A549 (cell line): ENCODE results near the gene TBX5. TPM values are rescaled to one million over a fixed set of nuclear protein-coding genes. Genes with fewer than 3 reads are reported as not detected.

Experiments
- ATAC-seq, 2 experiments: fragments of 200-7000 bp in 1 of 2; fragments of >200 bp in 1 of 2; cut with Nextera tagmentation in 1 of 2; cut with Tn5 transposase in 1 of 2; 3 replicates each; pipeline versions ENCODE4 v1.8.0 to v1.9.1; 2018 to 2020; ENCODE audit warnings: mild to moderate bottlenecking in 1 of 2, moderate library complexity in 1 of 2
- CTCF ChIA-PET: fragments of 300-600 bp; sonication (Branson Sonifier 250); formaldehyde crosslinking; extraction: SDS; loops from one replicate; lab custom pipeline; 2021; ENCODE audit warnings: antibody characterized with exemption, inconsistent platforms; lab: Yijun Ruan, JAX
- POLR2A ChIA-PET: fragments of 350-600 bp; formaldehyde crosslinking; extraction: SDS; loops from one replicate; lab custom pipeline; 2021; ENCODE audit warnings: antibody characterized with exemption, inconsistent platforms; lab: Yijun Ruan, JAX
- DNase-seq, 2 experiments: peaks; one replicate each; pipeline versions ENCODE4 v3.0.0 to v3.0.0-alpha.2; 2011 to 2016; ENCODE audit warnings: low read depth in 1 of 2, low spot score in 1 of 2
- FAIRE-seq: peaks from 2 replicates; lab custom pipeline; 2011; peaks lifted over from hg19 to GRCh38; lab: Jason Lieb, UNC
- H3K27ac ChIP-seq, 2 experiments: fragments of >200 bp; sonication (Bioruptor Twin); formaldehyde crosslinking; 3 replicates each; pipeline ENCODE4 v1.5.1; 2016 to 2017
- H3K4me1 ChIP-seq: fragments of >200 bp; sonication (Bioruptor Twin); formaldehyde crosslinking; 3 replicates; pipeline ENCODE4 v1.6.1; 2016
- H3K4me2 ChIP-seq: fragments of >200 bp; sonication (Bioruptor Twin); formaldehyde crosslinking; 3 replicates; pipeline ENCODE4 v1.6.1; 2016
- H3K4me3 ChIP-seq: fragments of >200 bp; sonication (Bioruptor Twin); formaldehyde crosslinking; 3 replicates; pipeline ENCODE4 v1.5.1; 2016
- H3K9me3 ChIP-seq: fragments of >200 bp; sonication (Bioruptor Twin); formaldehyde crosslinking; 3 replicates; pipeline ENCODE4 v1.6.1; 2016
- ATOH8 ChIP-seq: fragments of 250-450 bp; sonication (Bioruptor Pico); IDR thresholded peaks from 2 replicates; pipeline ENCODE4 v1.5.0; 2020; ENCODE audit warnings: low read depth, mild to moderate bottlenecking, moderate library complexity
- BHLHE40 ChIP-seq: IDR thresholded peaks from 2 replicates; pipeline ENCODE4 v1.6.1; 2012; ENCODE audit warnings: low read depth, low read length, inconsistent platforms
- CHD4 ChIP-seq: fragments of 200-600 bp; sonication (generic); IDR thresholded peaks from 2 replicates; pipeline ENCODE4 v1.6.1; 2016; ENCODE audit warnings: antibody characterized with exemption, mild to moderate bottlenecking, borderline replicate concordance
- EHF ChIP-seq: fragments of 250-450 bp; sonication (Bioruptor Pico); IDR thresholded peaks from 2 replicates; pipeline ENCODE4 v1.5.0; 2020; ENCODE audit warnings: mild to moderate bottlenecking
- ESRRA ChIP-seq: fragments of 150-350 bp; IDR thresholded peaks from 2 replicates; pipeline ENCODE4 v1.6.1; 2014; ENCODE audit warnings: mild to moderate bottlenecking, low read length, borderline replicate concordance
- FOSL2 ChIP-seq, 2 experiments: fragments of 450-650 bp in 1 of 2; fragments of >200 bp in 1 of 2; sonication (Bioruptor Twin) in 1 of 2; formaldehyde crosslinking; IDR thresholded peaks; 2 replicates each; pipeline versions ENCODE4 v1.5.0 to v1.6.1; 2016 to 2020; ENCODE audit warnings: mild to moderate bottlenecking in 1 of 2, moderate library complexity in 1 of 2
- FOXS1 ChIP-seq: fragments of 250-450 bp; sonication (Bioruptor Pico); IDR thresholded peaks from 2 replicates; pipeline ENCODE4 v1.5.0; 2020; ENCODE audit warnings: mild to moderate bottlenecking, moderate library complexity
- GATA3 ChIP-seq: IDR thresholded peaks from 2 replicates; pipeline ENCODE4 v1.6.1; 2012; ENCODE audit warnings: borderline replicate concordance
- HDAC2 ChIP-seq: fragments of 200-600 bp; sonication (generic); IDR thresholded peaks from 2 replicates; pipeline ENCODE4 v1.6.1; 2016
- HEYL ChIP-seq: fragments of 250-450 bp; sonication (Bioruptor Pico); IDR thresholded peaks from 2 replicates; pipeline ENCODE4 v1.8.0; 2021; ENCODE audit warnings: mild to moderate bottlenecking, moderate library complexity
- HOXA7 ChIP-seq: fragments of 250-450 bp; sonication (Bioruptor Pico); IDR thresholded peaks from 2 replicates; pipeline ENCODE4 v1.5.0; 2020; ENCODE audit warnings: mild to moderate bottlenecking, moderate library complexity
- NFE2L2 ChIP-seq: fragments of 150-350 bp; conservative IDR thresholded peaks from 2 replicates; pipeline ENCODE4 v1.6.1; 2014; ENCODE audit warnings: low read length
- NPAS2 ChIP-seq: fragments of 250-450 bp; sonication (Bioruptor Pico); IDR thresholded peaks from 2 replicates; pipeline ENCODE4 v1.8.0; 2022; ENCODE audit warnings: mild to moderate bottlenecking, moderate library complexity, borderline replicate concordance
- NR3C1 ChIP-seq: fragments of >200 bp; sonication (Bioruptor Twin); formaldehyde crosslinking; IDR thresholded peaks from 3 replicates; pipeline ENCODE4 v1.6.1; 2017
- POLR2A ChIP-seq: IDR thresholded peaks from 2 replicates; pipeline ENCODE4 v1.6.1; 2012; ENCODE audit warnings: mild to moderate bottlenecking, low read length
- RARB ChIP-seq: fragments of 250-450 bp; sonication (Bioruptor Pico); IDR thresholded peaks from 2 replicates; pipeline ENCODE4 v1.8.0; 2021; ENCODE audit warnings: mild to moderate bottlenecking, moderate library complexity
- RFX5 ChIP-seq: fragments of 450-650 bp; IDR thresholded peaks from 2 replicates; pipeline ENCODE4 v1.7.1; 2014; ENCODE audit warnings: antibody characterized with exemption, mild to moderate bottlenecking, moderate library complexity
- RNF2 ChIP-seq: fragments of 200-600 bp; sonication (generic); IDR thresholded peaks from 2 replicates; pipeline ENCODE4 v1.6.1; 2016; ENCODE audit warnings: low read depth, mild to moderate bottlenecking, antibody characterized with exemption, moderate library complexity, borderline replicate concordance
- SREBF2 ChIP-seq: fragments of 450-650 bp; IDR thresholded peaks from 2 replicates; pipeline ENCODE4 v1.6.1; 2014; ENCODE audit warnings: mild to moderate bottlenecking, moderate library complexity
- TFCP2L1 ChIP-seq: fragments of 250-450 bp; sonication (Bioruptor Pico); IDR thresholded peaks from 2 replicates; pipeline ENCODE4 v1.5.0; 2021; ENCODE audit warnings: mild to moderate bottlenecking
- ZNF302 ChIP-seq: fragments of 250-450 bp; sonication (Bioruptor Pico); IDR thresholded peaks from 2 replicates; pipeline ENCODE4 v1.9.0; 2021; ENCODE audit warnings: inconsistent platforms, mild to moderate bottlenecking, moderate library complexity
- ZSCAN20 ChIP-seq: fragments of 250-450 bp; sonication (Bioruptor Pico); IDR thresholded peaks from 2 replicates; pipeline ENCODE4 v1.8.0; 2022; ENCODE audit warnings: mild to moderate bottlenecking, moderate library complexity
- WGBS: methylation state at CpG from one replicate; pipeline ENCODE4 v1.1.6; 2017; ENCODE audit errors: missing lambda C conversion rate; 5-methylcytosine and 5-hydroxymethylcytosine counted together
- polyA plus RNA-seq, 4 experiments: library from polyadenylated mRNA; depleted of rRNA in 3 of 4; stranded (reverse); fragments of >200 nt; fragmentation: RNase III in 1 of 4; extraction: RNeasy Plus Mini Kit Qiagen cat#74134 plus additional on column Dnase treatment in 1 of 4; gene quantifications; 2 replicates in 3 of 4; 3 replicates in 1 of 4; pipeline ENCODE4 v1.2.3, GENCODE V29; 2011 to 2017
- TF ChIP-seq, protein P1 (sequence below): fragments of 250-450 bp; sonication (Bioruptor Pico); IDR thresholded peaks from 2 replicates; pipeline ENCODE4 v1.5.0; 2021; ENCODE audit warnings: mild to moderate bottlenecking, moderate library complexity, borderline replicate concordance
- TF ChIP-seq, protein P2 (sequence below): IDR thresholded peaks from 2 replicates; pipeline ENCODE4 v1.6.1; 2012; ENCODE audit warnings: low read depth, borderline replicate concordance
- TF ChIP-seq, protein P3 (sequence below): fragments of >200 bp; sonication (Bioruptor Twin); formaldehyde crosslinking; IDR thresholded peaks from 3 replicates; pipeline ENCODE4 v1.5.1; 2016
- TF ChIP-seq, protein P4 (sequence below): fragments of 200-600 bp; sonication (generic); IDR thresholded peaks from 2 replicates; pipeline ENCODE4 v1.6.1; 2016; ENCODE audit warnings: antibody characterized with exemption, mild to moderate bottlenecking, moderate library complexity
- TF ChIP-seq, protein P5 (sequence below): fragments of >200 bp; sonication (Bioruptor Twin); formaldehyde crosslinking; IDR thresholded peaks from 2 replicates; pipeline ENCODE4 v1.6.1; 2016

The TBX5 gene
- polyA plus RNA-seq, 2 of the 4 experiments (the other 2 are of a cell fraction): not detected

DNA sequence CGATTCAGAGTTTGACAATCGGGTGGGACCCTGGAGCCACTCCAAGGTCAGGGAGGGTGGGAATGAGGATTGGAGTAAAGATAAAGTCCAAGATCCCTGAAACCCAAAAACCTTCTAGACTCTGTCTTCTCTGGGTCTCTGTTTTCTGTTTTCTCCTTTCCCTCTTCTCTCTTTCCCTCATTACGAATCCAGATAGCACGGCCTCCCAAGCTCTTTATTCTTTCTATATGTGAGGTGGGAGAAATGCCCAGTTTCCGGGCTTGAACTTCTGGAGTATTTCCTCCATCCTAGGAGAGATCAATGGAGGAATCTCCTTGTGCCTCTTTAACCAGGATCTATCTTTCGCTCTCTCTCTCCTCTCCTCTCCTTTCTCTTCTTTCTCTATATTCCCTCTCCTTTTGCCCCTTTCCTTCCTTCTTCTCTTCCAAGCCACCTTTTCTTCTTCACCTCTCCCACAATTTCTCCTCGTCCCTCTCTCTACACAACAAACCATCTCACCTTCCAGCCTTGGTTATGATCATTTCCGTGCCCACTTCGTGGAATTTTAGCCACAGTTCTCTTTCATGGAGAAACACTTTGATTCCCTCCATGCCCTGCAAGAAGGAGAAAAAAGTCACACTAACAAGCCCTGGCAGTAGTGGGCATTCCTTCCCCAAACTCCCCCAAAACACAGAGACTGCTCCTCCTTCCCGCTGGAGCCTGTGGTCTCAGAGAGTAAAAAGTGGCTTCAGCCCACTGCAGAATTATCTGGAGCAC, 4.4 kb downstream of the TBX5 start:
- H3K4me2 ChIP-seq: no peak overlapping the region
- no peak for FAIRE-seq
- WGBS: 21% methylated on average over 10 of the region's 10 CpGs
- no peak overlapping the region for H3K4me3 ChIP-seq
- no peaks in the 10 kb centered on the region for H3K9me3 ChIP-seq
- CTCF ChIA-PET: no interaction called here
- TF ChIP-seq, protein P1, sequence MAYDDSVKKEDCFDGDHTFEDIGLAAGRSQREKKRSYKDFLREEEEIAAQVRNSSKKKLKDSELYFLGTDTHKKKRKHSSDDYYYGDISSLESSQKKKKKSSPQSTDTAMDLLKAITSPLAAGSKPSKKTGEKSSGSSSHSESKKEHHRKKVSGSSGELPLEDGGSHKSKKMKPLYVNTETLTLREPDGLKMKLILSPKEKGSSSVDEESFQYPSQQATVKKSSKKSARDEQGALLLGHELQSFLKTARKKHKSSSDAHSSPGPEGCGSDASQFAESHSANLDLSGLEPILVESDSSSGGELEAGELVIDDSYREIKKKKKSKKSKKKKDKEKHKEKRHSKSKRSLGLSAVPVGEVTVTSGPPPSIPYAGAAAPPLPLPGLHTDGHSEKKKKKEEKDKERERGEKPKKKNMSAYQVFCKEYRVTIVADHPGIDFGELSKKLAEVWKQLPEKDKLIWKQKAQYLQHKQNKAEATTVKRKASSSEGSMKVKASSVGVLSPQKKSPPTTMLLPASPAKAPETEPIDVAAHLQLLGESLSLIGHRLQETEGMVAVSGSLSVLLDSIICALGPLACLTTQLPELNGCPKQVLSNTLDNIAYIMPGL (CRISPR knock-in tag): no peak
- no peak for TF ChIP-seq RNF2
- no peak for TF ChIP-seq ZSCAN20 (CRISPR knock-in tag)
- no peak for TF ChIP-seq BHLHE40
- TF ChIP-seq, all 56 proteins: peak for 0
- Histone ChIP-seq H3K27ac (no peak overlapping the region), H3K4me1 (no peaks in the 10 kb centered on the region)
- DNase-seq (no peak), ATAC-seq (no peak)
- POLR2A ChIA-PET: no interaction called here

DNA sequence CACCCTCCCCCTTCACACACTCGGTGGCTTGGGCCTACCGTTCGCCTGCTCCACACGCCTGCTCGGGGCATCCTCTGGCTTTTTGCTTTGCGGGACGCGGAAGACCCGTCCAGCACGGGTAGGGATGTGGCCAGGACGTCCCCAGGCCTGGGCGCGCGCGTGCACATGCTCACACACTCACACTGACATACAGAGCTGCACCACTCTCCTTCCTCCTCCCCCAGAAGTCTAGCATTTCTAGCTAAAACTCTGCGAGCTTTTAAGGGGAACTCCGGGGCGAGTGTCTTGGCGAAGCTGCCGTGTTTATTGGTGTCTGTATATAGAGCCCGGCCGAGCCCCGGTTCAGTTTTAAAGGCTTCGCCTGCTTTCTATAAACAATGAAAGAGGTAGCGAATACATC, 5.0 kb downstream of the TBX5 start:
- 59% methylated on average over 19 of the region's 25 CpGs for WGBS

GRCh38 chr12:114400361-114400811, 5.6 kb downstream of the TBX5 start:
- FAIRE-seq: no peak
- 64% methylated on average over 31 of the region's 31 CpGs for WGBS
- Histone ChIP-seq H3K4me2 (no peak overlapping the region), H3K9me3 (no peaks in the 10 kb centered on the region), H3K4me1 (no peaks in the 10 kb centered on the region), H3K27ac (no peak overlapping the region)
- ChIA-PET POLR2A (no interaction called here), CTCF (no interaction called here)
- no peak for ATAC-seq
- no peak for DNase-seq
- TF ChIP-seq RFX5 (no peak), HEYL (CRISPR knock-in tag) (no peak), SREBF2 (no peak), POLR2A (no peak), ZSCAN20 (CRISPR knock-in tag) (no peak), TFCP2L1 (CRISPR knock-in tag) (no peak), ESRRA (no peak), FOXS1 (CRISPR knock-in tag) (no peak), NR3C1 (no peak), ZNF302 (CRISPR knock-in tag) (no peak), RARB (CRISPR knock-in tag) (no peak), NPAS2 (CRISPR knock-in tag) (no peak), GATA3 (no peak), ATOH8 (CRISPR knock-in tag) (no peak), HDAC2 (no peak), HOXA7 (CRISPR knock-in tag) (no peak), FOSL2 (IDR thresholded peaks at IDR 0.05) (no peak), FOSL2 (CRISPR knock-in tag; IDR thresholded peaks at IDR 0.05) (no peak)
- TF ChIP-seq, protein P2, sequence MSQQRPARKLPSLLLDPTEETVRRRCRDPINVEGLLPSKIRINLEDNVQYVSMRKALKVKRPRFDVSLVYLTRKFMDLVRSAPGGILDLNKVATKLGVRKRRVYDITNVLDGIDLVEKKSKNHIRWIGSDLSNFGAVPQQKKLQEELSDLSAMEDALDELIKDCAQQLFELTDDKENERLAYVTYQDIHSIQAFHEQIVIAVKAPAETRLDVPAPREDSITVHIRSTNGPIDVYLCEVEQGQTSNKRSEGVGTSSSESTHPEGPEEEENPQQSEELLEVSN: no peak
- TF ChIP-seq, protein P3, sequence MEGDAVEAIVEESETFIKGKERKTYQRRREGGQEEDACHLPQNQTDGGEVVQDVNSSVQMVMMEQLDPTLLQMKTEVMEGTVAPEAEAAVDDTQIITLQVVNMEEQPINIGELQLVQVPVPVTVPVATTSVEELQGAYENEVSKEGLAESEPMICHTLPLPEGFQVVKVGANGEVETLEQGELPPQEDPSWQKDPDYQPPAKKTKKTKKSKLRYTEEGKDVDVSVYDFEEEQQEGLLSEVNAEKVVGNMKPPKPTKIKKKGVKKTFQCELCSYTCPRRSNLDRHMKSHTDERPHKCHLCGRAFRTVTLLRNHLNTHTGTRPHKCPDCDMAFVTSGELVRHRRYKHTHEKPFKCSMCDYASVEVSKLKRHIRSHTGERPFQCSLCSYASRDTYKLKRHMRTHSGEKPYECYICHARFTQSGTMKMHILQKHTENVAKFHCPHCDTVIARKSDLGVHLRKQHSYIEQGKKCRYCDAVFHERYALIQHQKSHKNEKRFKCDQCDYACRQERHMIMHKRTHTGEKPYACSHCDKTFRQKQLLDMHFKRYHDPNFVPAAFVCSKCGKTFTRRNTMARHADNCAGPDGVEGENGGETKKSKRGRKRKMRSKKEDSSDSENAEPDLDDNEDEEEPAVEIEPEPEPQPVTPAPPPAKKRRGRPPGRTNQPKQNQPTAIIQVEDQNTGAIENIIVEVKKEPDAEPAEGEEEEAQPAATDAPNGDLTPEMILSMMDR: no peak
- TF ChIP-seq, protein P4, sequence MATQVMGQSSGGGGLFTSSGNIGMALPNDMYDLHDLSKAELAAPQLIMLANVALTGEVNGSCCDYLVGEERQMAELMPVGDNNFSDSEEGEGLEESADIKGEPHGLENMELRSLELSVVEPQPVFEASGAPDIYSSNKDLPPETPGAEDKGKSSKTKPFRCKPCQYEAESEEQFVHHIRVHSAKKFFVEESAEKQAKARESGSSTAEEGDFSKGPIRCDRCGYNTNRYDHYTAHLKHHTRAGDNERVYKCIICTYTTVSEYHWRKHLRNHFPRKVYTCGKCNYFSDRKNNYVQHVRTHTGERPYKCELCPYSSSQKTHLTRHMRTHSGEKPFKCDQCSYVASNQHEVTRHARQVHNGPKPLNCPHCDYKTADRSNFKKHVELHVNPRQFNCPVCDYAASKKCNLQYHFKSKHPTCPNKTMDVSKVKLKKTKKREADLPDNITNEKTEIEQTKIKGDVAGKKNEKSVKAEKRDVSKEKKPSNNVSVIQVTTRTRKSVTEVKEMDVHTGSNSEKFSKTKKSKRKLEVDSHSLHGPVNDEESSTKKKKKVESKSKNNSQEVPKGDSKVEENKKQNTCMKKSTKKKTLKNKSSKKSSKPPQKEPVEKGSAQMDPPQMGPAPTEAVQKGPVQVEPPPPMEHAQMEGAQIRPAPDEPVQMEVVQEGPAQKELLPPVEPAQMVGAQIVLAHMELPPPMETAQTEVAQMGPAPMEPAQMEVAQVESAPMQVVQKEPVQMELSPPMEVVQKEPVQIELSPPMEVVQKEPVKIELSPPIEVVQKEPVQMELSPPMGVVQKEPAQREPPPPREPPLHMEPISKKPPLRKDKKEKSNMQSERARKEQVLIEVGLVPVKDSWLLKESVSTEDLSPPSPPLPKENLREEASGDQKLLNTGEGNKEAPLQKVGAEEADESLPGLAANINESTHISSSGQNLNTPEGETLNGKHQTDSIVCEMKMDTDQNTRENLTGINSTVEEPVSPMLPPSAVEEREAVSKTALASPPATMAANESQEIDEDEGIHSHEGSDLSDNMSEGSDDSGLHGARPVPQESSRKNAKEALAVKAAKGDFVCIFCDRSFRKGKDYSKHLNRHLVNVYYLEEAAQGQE: no peak
- TF ChIP-seq, all 56 proteins: peak for 0
- no peak overlapping the region for H3K4me3 ChIP-seq

More for the DNA sequence above, 5.0 kb downstream of the TBX5 start:
- ATAC-seq (no peak), DNase-seq (no peak), FAIRE-seq (no peak)
- Histone ChIP-seq H3K4me2 (no peak overlapping the region), H3K4me1 (no peaks in the 10 kb centered on the region), H3K4me3 (no peak overlapping the region), H3K27ac (no peak overlapping the region), H3K9me3 (no peaks in the 10 kb centered on the region)
- POLR2A ChIA-PET: no interaction called here
- TF ChIP-seq NFE2L2 (no peak), EHF (CRISPR knock-in tag) (no peak), CHD4 (no peak)
- TF ChIP-seq, protein P5, sequence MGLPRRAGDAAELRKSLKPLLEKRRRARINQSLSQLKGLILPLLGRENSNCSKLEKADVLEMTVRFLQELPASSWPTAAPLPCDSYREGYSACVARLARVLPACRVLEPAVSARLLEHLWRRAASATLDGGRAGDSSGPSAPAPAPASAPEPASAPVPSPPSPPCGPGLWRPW: no peak
- CTCF ChIA-PET: no interaction called here
